Measurements from ENCODE around the gene CRAMP1.

GRCh38 chr16:1635070-1635469 lies 22.9 kb downstream of the CRAMP1 start:
- no peak for TF ChIP-seq POLR2AphosphoS5 (IDR thresholded peaks at IDR 0.05)
- TF ChIP-seq CTCF (IDR thresholded peaks at IDR 0.05): no peak
- TF ChIP-seq POLR2A (IDR thresholded peaks at IDR 0.05): no peak
- TF ChIP-seq EP300 (IDR thresholded peaks at IDR 0.05): no peak
